CD4-positive, alpha-beta T cell treated with Interleukin-6 for 4 hours (primary cell): Measurements from ENCODE around the gene CDK18.

Experiments
- DNase-seq: peaks from one replicate; pipeline ENCODE4 v3.0.0-alpha.2; 2020; ENCODE audit warnings: mixed read lengths

CDK18 gene

GRCh38 chr1:205524794-205525101 lies 20.3 kb downstream of the CDK18 start:
- DNase-seq, result no peak

- no peak for DNase-seq
These were observed 21.2 kb downstream of the CDK18 start for GRCh38 chr1:205525495-205526285.

GRCh38 chr1:205526431-205526830 lies 22.0 kb downstream of the CDK18 start:
- DNase-seq, result no peak

GRCh38 chr1:205527931-205528330 lies 23.5 kb downstream of the CDK18 start:
- DNase-seq, result no peak

- no peak for DNase-seq
These were observed 24.0 kb downstream of the CDK18 start for GRCh38 chr1:205528446-205528886.

GRCh38 chr1:205528887-205529825 lies 24.7 kb downstream of the CDK18 start:
- DNase-seq, result peak; percentile 86

GRCh38 chr1:205530116-205530515 lies 25.6 kb downstream of the CDK18 start:
- DNase-seq, result no peak

GRCh38 chr1:205531191-205532025 lies 26.9 kb downstream of the CDK18 start:
- no peak for DNase-seq

- DNase-seq, result no peak
These were observed 27.8 kb downstream of the CDK18 start for GRCh38 chr1:205532026-205532898.

- no peak for DNase-seq
These were observed 28.7 kb downstream of the CDK18 start for GRCh38 chr1:205532996-205533735.

GRCh38 chr1:205533748-205534443 lies 29.4 kb downstream of the CDK18 start:
- DNase-seq, result no peak

- no peak for DNase-seq
These were observed 30.0 kb downstream of the CDK18 start for GRCh38 chr1:205534444-205534985.

- DNase-seq, result no peak
These were observed 30.6 kb downstream of the CDK18 start for GRCh38 chr1:205535096-205535495.

GRCh38 chr1:205535866-205536758 lies 31.6 kb downstream of the CDK18 start:
- no peak for DNase-seq

GRCh38 chr1:205536759-205537361 lies 32.4 kb downstream of the CDK18 start:
- DNase-seq, result no peak

GRCh38 chr1:205537386-205538018 lies 33.0 kb downstream of the CDK18 start:
- DNase-seq, result no peak

- DNase-seq, result no peak
These were observed 33.9 kb downstream of the CDK18 start for GRCh38 chr1:205538235-205538840.
